Measurements from ENCODE around the gene PPM1M.
"Not testable (repeated sequence)": the region's sequence is repeated elsewhere in the genome, so short reads cannot be mapped to it uniquely, and the experiment has no call there.

PPM1M gene

DNA sequence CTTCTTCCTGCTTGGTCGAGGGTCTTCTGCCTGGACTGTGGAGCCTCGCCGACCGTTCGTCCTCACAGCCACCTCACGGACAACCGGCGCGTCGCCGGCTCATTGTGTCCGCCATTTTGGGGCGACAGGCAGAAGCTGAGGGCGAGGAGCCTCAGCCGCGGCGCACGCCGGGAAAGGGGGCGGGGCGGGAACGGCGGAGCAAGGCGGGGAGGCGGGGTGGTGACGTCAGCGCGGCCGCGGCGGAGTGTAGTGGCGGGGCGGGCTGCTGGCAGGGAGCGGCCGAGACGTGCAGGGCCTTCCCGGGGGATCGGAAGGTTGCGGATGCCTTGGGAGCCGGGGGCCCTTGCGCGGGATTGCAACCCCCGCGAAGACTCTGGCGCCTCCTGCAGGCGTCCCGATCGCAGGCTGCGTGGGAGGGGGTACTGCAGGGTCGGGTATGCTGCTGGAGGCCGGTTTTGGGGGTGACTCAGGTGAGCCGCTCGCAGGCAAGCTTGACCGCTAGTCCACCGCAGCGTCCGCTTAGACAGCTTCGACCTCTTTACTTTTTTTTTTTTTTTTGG, 33.0 kb downstream of the PPM1M start, which contains the start of gene WDR82:
Gene WDR82 (minus strand): TSS at position 140 of the 560 bp plus-strand sequence. CDS start 288 bp downstream, outside the sequence.
- DNase-seq: peak; percentile 97

DNA sequence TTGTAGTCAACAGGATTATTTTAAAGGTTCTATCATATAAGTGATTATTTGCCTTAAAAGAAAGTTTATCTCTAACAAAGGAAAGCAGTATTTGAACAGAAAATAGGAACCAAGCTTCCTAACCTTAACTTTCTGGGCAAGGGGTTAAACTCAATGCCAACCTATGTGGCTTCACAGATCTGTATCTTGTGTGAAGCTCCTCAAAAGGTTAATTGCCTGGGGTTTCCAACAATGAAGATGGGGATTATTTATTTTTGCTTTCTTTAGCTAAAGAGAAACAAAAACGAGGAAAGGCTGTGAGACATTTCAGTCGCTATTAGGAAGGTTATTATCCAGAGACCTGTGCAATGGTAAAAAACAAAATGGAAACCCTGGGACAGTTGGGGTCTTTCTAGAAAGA, 34.0 kb downstream of the PPM1M start:
- DNase-seq: no peak

DNA sequence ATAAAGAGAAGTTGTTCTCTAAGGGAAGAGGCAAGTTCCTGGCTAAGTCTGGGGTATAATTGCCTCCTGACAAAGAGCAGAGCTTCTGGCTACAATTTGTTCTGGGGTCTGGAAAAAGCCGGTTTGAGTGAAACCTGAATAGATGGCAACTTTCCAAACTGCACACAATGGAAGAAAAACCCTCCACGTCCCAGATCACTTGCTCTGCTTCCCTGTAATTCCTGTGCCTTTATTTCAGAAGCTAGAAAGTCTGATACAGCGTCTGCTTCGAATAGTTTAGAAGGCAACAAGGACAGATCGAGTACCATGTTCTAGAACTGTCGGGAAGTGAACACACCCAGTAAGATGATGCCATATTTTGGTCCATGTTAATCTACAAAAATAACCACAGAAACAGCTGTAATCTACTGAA, 34.5 kb downstream of the PPM1M start:
- no peak for DNase-seq

DNA sequence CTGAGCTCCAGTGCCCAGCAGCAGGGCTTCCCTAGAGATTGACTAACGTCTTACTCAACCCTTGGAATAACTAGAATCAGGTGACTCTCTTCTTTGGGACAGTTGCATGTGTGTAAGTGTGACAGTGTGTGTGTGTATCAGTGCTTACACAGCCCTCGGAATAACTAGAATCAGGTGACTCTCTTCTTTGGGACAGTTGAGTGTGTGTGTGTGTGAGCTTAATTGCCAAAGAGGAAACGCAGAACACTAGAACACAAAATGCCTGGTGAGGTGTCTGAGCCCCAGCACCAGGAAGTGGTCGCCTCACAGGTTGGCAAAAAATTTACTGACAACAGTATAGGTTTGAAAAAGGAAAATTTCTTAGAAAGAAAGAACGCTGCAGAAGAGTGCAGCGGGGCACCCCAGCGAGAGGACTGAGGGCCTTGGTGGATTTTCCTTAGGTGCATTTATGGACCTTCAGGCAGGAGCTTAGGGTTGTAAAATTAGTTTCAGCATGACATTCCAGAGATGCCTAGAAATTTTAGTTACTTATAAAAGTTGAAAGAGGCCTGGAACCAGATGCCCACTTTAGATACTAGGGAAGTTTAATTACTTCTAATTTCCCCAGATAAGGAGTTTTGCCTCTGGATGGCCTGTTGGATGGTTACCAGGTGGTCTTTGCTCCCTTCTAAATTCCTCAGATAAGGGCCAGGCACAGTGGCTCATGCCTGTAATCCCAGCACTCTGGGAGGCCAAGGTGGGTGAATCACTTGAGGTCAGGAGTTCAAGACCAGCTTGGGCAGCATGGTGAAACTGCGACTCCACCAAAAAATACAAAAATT, 36.6 kb downstream of the PPM1M start:
- peak; percentile 27 for DNase-seq

DNA sequence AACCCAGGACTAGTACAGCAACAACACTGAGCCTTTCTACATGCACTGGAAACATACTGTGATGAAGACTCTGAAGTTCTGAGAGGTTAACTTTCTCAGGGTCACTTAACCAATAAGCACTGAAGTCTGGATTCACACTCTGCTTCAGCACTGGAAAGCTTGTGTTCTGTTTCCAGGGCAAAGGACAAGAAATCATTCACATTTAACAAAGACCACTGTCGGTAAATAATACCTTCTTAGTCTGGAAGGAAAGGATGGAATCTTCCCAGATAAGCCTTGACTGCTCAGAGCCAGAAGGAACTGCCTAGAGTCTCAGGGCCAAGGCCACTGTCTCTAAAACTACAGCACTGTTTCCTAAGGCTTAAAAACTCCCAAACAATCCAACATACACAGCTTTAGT, 37.7 kb downstream of the PPM1M start:
- DNase-seq: no peak

DNA sequence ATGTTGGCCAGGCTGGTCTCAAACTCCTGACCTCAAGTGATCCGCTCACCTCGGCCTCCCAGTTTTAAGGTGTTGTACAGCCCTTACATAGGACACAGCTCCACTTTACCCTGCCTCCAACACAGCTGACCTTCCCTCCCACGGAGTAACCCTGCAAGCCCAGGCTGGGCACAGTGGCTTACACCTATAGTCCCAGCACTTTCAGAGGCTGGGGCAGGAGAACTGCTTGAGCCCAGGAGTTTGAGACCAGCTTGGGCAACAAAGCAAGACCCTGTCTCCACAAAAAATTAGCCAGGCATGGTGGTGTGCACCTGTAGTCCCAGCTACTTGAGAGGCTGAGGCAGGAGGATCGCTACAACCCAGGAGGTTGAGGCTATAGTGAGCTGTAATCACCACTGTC, 38.5 kb downstream of the PPM1M start:
- DNase-seq: not testable (repeated sequence)

DNA sequence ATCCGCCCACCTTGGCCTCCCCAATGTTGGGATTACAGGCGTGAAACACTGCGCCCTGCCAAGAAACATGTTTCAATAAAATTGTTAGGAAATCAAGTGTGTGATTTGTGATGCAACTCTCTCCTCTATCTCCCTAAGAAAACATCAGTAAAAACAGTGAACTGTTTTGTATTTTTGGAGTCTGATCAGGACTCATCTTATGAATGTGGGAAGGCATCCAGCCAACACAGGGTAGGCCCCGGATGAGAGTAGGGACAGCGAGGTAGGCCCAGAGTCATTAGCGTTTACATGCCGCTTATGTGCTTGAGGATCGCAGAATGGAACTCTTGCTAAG, 41.2 kb downstream of the PPM1M start:
- DNase-seq: no peak

DNA sequence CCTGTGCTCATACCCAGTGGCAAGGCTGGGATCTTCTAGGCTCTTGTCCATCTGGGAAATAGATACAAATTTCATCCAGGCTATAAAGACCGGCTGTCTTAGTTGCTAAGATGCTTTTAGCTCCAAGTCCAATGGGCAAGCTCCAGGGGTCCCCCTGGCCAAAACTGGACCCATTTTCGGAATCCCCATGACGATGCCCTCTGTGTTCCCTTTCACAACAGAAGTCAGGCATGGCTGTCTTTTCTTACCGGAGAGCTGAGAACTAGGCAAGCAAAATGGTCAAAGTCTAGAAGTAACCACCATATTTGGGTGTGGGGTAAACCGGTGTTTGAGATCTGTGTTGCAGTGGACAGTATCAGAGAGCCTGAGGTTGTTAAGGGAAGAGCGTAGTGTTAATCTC, 43.1 kb downstream of the PPM1M start:
- no peak for DNase-seq

DNA sequence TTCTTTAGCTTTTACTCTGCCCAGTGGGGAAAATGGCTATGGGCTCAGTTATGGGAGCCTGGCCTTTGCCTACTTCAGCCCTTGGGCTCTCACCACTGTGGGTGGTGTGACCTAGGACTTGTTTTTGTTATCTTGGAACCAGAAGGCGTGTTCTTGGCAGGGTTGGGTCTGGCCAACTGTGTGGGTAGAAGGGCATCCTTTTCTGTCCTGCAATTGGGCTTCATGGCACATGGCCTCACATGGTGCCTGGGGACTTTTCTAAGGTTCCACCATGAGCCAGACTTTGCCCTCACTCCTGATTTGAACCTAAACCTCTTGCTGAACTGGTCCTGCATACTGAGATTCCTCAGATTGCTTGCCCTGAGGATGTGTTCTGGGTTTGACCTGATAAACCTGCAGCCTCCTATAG, 43.8 kb downstream of the PPM1M start:
- DNase-seq: no peak

DNA sequence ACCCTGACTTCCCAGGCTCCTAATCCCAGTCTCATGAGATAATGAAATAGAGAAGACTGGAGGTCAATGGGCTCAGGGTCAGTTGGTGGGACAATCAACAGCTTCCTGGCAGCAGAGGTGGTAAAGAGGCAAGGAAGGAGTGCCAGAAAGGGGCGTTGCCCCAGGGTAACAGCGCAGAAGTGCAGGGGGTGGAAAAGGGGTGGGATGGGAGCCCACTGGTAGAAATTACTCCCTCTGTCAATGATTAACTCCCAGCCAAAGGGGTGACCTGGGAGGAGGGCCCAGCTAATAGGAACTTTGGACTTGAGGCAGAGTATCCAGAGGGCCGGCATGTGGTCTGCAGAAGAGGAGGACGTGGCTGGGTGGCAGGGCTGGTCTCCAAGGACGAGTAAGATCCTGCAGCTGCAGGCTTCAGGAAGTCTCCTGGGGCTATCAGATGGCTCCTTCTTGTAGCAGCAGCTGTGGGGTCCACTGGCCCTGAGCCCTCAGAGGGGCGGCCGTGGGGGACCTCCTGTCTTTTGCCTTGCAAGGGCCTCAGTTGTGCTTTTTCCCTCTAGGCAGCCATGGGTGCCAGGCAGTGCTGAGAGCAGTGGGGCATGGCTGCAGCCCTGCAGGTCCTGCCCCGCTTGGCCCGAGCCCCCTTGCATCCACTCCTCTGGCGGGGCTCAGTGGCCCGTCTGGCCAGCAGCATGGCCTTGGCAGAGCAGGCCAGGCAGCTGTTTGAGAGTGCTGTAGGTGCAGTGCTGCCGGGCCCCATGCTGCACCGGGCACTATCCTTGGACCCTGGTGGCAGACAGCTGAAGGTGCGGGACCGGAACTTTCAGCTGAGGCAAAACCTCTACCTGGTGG, 44.4 kb downstream of the PPM1M start:
- DNase-seq: no peak

DNA sequence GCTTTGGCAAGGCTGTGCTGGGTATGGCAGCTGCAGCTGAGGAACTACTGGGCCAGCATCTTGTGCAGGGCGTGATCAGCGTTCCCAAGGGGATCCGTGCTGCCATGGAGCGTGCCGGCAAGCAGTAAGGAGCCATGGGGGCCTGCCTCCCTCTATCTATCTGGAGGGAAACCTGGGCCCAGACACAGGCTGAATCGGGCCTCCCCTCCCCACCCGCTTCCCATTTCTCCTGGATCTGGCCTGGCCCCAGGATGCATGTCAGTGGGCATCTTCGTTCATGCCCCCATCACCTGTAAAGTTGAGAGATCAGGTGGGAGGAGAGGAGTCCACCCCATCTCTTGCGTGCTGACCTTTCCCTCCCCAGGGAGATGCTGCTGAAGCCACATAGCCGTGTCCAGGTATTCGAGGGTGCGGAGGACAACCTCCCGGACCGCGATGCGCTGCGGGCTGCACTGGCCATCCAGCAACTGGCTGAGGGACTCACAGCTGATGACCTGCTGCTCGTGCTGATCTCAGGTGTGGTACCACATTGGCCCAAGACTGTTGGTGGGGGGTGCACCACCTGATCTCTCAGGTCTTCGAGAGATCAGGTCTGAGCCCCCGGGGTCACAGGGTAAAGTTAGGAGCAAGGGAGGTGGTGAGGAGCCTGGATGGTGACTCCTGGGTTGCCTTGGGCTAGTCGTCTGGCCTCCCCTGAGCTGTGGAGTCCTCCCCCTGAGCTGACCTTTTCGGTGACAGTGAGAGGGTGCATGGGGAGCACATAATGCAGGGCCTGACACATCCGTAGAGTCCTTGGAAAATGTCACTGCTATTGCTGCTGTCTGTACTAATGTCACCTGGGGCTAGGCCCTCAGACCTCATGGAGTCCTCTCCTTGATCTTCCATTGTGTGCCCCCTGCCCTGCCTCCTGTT, 45.3 kb downstream of the PPM1M start:
- DNase-seq: no peak

DNA sequence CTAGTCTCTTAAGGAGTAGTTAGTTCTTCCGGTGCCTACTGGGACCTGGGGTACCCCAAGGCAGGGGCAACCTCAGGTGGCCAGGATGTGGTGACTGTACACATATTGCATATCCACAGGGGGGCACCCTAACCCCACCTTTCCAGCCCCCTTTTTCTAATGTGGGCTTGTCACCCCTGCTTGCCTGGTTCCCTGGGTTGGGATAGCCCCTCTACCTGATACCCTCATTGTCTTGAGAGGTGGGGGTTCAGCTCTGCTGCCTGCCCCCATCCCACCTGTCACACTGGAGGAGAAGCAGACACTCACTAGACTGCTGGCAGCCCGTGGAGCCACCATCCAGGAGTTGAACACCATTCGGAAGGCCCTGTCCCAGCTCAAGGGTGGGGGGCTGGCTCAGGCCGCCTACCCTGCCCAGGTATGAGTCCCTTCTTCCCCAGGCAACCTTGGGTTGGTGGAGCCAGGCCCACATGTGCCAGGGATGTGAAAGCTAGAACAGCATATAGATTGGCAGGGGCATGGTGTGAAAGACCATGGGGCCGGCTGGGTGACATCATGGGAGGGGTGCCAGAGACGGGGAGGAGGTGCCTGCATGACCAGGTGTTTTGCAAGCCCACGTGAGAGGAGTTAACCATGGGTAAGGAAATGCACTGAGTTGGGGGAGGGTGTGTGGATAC, 46.1 kb downstream of the PPM1M start:
- DNase-seq: no peak

DNA sequence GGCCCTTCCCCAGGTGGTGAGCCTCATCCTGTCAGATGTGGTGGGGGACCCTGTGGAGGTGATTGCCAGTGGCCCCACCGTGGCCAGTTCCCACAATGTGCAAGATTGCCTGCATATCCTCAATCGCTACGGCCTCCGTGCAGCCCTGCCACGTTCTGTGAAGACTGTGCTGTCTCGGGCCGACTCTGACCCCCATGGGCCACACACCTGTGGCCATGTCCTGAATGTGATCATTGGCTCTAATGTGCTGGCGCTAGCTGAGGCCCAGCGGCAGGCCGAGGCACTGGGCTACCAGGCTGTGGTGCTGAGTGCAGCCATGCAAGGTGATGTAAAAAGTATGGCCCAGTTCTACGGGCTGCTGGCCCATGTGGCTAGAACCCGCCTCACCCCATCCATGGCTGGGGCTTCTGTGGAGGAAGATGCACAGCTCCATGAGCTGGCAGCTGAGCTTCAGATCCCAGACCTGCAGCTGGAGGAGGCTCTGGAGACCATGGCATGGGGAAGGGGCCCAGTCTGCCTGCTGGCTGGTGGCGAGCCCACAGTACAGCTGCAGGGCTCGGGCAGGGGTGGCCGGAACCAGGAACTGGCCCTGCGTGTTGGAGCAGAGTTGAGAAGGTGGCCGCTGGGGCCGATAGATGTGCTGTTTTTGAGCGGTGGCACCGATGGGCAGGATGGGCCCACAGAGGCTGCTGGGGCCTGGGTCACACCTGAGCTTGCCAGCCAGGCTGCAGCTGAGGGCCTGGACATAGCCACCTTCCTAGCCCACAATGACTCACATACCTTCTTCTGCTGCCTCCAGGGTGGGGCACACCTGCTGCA, 46.9 kb downstream of the PPM1M start:
- DNase-seq: no peak

DNA sequence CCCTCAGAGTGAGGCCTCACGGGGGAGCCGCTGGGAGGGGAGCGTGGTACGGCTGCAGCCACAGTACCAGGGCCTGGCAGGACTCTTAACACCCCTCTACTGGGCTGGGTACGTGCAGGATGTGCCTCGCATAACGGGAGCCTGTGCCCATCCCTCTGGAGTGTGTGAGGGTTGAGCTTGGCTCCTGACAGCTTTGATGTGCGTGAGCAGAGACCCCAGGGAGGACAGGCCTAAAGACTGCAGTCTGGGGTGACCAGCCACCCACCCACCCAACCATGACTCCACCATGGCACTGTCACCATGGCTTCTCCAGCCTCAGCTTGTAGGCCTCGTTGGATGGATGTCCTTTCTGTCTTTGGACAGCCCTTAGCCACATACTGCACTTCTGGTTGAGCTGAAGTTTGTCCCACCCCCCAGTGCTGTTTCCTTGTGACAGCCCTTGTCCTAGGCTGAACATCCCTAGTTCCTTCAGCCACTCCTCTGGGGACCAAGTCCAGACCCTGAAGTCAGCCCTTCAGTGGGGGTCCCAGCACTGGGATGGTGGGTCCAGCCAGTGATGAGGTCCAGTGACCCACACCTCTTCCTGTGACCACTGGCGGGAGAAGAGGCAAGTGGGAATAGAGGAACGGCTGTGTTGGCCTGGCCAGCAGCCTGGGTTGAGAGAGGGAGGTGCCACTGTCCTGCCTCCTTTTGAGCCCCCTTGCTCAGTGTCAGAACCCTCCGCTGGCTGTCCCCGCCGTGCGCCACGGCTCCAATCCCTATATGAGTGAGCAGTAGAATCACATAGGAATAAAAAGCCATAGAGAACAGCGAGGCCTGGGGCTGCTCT, 48.1 kb downstream of the PPM1M start:
- no peak for DNase-seq

DNA sequence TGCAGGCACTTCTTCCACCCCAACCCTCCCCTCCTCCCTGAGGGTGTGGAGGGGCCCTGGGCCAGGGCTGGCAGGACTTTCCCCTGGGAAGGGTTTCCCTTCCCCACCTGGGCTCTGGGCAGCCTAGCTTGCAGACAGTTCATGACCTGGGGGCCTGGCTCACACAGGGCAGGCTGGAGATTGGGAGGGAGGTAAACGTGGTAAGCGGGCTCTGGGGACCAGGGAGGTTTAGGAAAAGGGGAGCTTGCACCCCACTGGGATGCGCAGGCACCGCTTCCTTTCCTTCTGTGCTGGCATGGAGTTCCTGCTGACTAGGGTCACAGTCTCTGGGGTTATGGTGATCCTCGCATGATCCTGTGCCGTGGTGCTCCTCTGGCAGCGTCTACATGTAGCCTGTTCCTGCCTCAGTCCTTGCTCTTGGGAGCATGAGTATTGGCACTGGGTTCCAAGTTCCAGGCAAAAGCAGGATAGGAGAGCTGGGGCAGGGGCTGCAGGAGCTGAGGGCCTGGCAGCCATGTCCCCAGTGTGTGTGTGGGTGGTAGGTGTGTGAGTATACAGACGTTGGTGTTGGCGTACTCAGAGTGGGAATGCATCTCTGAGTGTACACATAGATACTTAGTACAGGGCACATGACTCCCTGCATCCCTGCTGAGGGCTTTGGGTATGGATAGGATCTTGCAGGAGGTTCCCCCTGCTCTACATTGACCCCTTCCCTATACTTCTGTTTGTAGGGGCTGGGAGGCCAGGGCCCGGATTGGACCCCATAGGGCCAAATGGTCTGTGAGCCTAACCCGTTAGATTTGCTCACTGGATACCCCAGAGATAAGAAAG, 49.0 kb downstream of the PPM1M start:
- DNase-seq: no peak

DNA sequence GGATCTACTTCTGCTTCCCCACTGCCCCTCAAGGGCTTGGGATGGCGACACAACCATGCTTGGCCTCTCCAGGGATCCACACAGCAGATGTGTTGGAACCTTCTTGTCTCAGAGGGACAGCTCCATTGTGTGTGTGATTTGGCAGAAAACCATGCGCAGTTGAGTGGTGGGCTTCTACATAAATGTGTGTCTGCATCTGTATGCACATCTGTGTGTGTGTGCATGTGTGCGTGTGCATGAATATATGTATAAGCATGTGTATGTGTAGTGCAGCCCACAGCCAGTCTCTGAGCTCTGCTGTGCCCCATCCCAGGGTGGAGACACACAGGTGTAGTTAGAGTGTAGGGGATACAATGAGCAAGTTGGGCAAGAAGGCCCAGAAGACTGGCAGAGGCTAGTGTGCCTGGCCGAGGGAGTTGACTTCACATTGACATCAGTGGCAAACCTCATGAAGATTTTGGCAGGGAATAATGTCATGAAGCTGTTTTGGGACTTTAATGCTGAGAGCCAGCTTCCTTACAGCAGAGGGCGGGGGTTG, 50.2 kb downstream of the PPM1M start:
- no peak for DNase-seq

DNA sequence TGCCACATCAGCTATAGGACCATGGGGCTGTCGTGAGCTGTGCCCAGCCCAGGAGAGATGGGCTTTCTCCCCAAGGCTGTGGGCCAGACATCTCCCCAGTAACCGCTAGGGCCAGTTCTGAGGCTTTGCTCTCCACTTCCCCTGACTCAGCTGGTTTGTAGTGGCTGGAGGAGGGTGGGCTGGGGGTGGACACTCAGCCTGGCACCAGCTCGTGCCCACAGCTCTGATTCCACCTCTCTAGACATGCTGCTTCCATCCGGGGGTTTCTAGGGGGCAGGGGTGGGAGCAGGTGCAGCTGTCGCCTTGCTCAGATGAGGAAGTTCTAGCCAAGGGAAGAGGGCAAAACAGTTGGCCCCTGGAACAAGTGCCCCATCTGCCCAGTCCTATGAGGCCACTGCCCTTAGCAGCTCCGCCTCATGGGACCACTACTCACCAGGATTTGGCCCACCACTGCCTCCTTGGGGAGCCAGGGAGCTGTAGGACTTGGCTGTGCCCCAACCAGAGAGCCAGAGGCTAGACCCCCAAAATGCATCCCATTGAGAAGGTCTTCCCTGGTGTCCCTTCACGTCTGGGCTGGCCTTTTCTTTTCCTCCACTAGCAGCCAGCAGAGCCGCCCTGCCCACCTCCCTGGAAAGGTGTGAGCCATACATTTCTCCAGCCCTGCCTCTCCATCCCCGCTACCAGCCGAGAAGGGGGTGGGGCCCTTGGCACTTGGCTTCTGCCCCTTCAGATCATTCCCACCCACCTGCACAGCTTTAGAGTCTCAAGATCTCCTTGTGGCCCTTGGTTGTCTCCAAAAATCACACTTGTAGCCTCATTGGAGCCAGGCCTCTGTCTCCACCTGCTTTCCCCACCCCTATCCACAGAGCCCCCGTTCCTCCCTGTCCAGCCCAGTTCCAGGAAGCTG, 51.9 kb downstream of the PPM1M start:
- DNase-seq: no peak
